ENCODE data around the gene TCF25. TPM values are rescaled to one million over a fixed set of nuclear protein-coding genes. Genes with fewer than 3 reads are reported as not detected.

The TCF25 gene
- total RNA-seq, 1 experiment from 2014 or later, result 345 TPM

DNA sequence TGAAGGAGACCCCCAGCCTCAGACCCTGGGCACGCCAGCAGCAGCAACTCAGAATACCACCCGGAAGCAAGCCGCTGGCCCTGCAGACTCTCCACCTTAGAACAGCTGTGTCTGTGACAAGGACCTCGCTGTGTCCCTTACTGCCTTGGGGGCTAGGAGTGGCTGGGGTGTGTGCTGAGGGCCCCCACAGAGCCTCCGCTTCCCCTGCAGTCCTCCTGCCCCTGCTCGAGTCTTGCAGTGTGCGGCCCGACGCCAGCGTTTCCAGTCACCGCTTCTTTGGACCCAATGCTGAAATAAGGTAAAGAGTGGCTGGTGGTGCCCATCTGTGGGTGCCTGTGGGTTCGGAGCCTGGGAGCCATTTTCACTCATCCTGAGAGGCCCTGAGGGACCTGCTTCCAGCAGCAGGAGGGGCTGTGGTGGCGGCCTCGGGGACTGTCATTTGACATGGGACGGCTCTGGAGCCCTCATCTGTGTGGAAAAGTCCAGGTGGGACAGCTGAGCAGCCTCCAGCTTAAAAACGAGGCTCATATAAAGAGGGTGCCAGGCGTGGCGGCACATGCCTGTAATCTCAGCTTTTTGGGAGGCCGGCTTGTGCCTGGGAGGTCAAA, 30.6 kb downstream of the TCF25 start:
- no peak for TF ChIP-seq POLR2AphosphoS5 (IDR thresholded peaks at IDR 0.05; ENCODE audit: low read depth, low read length)
- no peak for TF ChIP-seq RAD21 (IDR thresholded peaks at IDR 0.05; ENCODE audit: low read depth)
- TF ChIP-seq, protein P1, sequence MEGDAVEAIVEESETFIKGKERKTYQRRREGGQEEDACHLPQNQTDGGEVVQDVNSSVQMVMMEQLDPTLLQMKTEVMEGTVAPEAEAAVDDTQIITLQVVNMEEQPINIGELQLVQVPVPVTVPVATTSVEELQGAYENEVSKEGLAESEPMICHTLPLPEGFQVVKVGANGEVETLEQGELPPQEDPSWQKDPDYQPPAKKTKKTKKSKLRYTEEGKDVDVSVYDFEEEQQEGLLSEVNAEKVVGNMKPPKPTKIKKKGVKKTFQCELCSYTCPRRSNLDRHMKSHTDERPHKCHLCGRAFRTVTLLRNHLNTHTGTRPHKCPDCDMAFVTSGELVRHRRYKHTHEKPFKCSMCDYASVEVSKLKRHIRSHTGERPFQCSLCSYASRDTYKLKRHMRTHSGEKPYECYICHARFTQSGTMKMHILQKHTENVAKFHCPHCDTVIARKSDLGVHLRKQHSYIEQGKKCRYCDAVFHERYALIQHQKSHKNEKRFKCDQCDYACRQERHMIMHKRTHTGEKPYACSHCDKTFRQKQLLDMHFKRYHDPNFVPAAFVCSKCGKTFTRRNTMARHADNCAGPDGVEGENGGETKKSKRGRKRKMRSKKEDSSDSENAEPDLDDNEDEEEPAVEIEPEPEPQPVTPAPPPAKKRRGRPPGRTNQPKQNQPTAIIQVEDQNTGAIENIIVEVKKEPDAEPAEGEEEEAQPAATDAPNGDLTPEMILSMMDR (IDR thresholded peaks at IDR 0.05 in 2 of 3, conservative IDR thresholded peaks at IDR 0.05 in 1 of 3; ENCODE audit: borderline replicate concordance in 1 of 3, insufficient read depth in 1 of 3, low read depth in 2 of 3, low read length in 2 of 3), result no peak
- TF ChIP-seq ZFX (IDR thresholded peaks at IDR 0.05), result no peak
- TF ChIP-seq CBX3 (IDR thresholded peaks at IDR 0.05; ENCODE audit: low read depth), result no peak
- no peak for TF ChIP-seq SP1 (IDR thresholded peaks at IDR 0.05; ENCODE audit: low read depth)
- TF ChIP-seq FOSL1 (IDR thresholded peaks at IDR 0.05; ENCODE audit: low read depth), result no peak
- no peak for TF ChIP-seq POLR2A (IDR thresholded peaks at IDR 0.05; ENCODE audit: borderline replicate concordance, extremely low read depth, insufficient read depth, insufficient read length)
- no peak for TF ChIP-seq EZH2phosphoT487 (IDR thresholded peaks at IDR 0.05; ENCODE audit: borderline replicate concordance)
- TF ChIP-seq TCF7L2 (IDR thresholded peaks at IDR 0.05; ENCODE audit: borderline replicate concordance, extremely low read depth, insufficient read depth, insufficient read length), result no peak
- no peaks in the 10 kb centered on the region for H3K4me1 ChIP-seq (ENCODE audit: control insufficient read depth in 1 of 2, insufficient read depth in 2 of 2, low read length in 2 of 2)
- peaks cover 33% of the 10 kb centered on the region in 2 experiments; a peak in 3 of 4 replicates for H3K36me3 ChIP-seq (ENCODE audit: control insufficient read depth in 1 of 2, insufficient read depth in 2 of 2, low read length in 2 of 2)
- no peak overlapping the region for H3K9ac ChIP-seq (ENCODE audit: low read length)
- no peak overlapping the region for H3K27ac ChIP-seq (ENCODE audit: low read depth, low read length)
- BruUV-seq (replicated peaks), result no TSS peak
- ChIA-PET POLR2A (no interaction called here), CTCF (no interaction called here), RAD21 (ENCODE audit: low non-redundant PET in 1 of 2, low total read pairs in 2 of 2, uncharacterized antibody in 2 of 2, unreplicated experiment in 2 of 2) (no interaction called here)
- ATAC-seq (no peak), DNase-seq (ENCODE audit: low read depth, low spot score) (no peak)
- H3K4me2 ChIP-seq (ENCODE audit: low read length), result no peak overlapping the region
- H3K79me2 ChIP-seq (ENCODE audit: insufficient read depth, low read length), result peaks cover 3% of the 10 kb centered on the region; the same call in 1 of the 2 replicates
- no peaks in the 10 kb centered on the region for H3K9me2 ChIP-seq (ENCODE audit: insufficient read depth)
- no peaks in the 10 kb centered on the region for H3K9me3 ChIP-seq (ENCODE audit: control insufficient read depth in 1 of 2, insufficient read depth in 1 of 2, low read depth in 1 of 2, low read length in 2 of 2)
- no peaks in the 10 kb centered on the region for H3K27me3 ChIP-seq (ENCODE audit: insufficient read depth, low read length)
- intact Hi-C loops (cut with micrococcal nuclease), result no loop called here
- no peak overlapping the region for H2AFZ ChIP-seq (ENCODE audit: low read depth, low read length, poor library complexity, severe bottlenecking)
- no peaks in the 10 kb centered on the region for H4K20me1 ChIP-seq (ENCODE audit: insufficient read depth)
- H3K4me3 ChIP-seq (replicated peaks in 1 of 2; ENCODE audit: low read depth in 1 of 2, low read length in 2 of 2), result no peak overlapping the region

Measured in HCT116 (cell line).